ENCODE data around the gene KRT76.

Gene KRT76

DNA sequence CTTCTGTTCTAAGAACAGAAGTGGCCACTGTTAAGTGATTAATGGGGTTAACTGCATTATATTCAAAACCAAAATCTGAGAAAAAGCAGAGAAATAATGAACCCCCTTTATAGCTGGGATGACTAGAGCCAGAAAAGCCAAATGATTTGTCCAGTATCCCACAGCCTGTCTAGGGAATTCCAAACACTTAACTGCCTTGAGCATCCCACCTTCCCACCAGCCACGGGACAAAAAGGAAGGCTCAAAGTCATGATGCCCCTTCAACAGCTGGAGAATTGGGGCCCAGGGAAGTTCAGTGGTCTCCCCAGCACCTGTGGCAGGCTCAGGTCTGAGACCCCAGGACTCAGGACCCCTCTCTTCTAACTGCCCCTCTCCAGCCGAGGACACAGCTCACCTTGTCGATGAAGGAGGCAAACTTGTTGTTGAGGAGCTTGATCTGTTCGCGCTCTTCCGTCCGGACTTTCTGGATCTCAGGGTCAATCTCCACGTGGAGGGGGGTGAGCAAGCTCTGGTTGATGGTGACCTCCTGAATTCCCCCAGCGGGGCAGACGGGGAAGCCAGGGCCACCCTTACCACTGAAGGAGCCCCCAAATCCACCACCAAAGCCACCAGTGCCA is 36.2 kb upstream of the KRT76 start:
- DNase-seq (ENCODE audit: low read depth, low spot score): no peak

- no peak for DNase-seq (ENCODE audit: low read depth, low spot score)
Observed at GRCh38 chr12:52812749-52813148, 35.6 kb upstream of the KRT76 start.

- DNase-seq (ENCODE audit: low read depth, low spot score): no peak
Observed at GRCh38 chr12:52812073-52812400, 34.9 kb upstream of the KRT76 start.

DNA sequence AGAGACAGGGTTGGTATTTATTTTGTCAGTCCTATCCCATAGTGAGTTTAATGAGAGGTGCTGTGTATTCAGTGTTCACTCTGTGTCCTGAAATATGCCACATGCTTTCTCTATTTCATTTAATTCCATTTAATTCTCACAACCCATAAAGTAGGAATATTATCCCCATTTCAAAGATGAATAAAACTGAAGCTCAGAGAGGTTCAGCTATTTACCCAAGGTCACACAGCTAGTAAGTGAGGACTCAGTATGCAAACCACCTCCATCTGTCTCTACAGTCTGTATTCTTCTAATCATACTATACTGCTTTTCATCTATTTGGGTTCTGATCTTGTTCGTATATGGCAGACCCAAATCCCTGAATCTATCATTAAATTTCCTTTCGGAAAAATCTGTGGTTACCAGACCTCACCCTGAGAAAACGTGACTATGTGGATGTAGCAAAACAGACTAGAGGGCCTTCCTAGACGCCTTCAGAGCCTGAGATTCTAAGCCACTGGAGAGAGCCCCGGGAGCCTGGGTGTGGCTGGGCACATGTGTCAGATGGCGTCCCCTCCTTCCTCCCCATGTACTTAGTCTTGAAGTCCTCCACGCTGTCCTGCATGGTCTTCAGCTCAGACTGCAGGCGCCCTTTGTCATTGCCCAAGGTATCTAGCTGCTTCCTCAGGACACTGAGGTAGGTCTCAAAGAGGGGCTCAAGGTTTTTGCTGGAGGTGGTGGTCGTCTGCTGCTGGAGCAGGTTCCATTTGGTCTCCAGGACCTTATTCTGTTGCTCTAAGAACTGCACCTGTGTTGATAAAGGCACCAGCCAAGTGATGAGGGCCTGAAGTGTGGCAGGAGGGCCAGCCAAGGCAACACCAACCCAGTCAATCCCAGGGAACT is 34.3 kb upstream of the KRT76 start:
- DNase-seq (ENCODE audit: low read depth, low spot score): no peak

DNA sequence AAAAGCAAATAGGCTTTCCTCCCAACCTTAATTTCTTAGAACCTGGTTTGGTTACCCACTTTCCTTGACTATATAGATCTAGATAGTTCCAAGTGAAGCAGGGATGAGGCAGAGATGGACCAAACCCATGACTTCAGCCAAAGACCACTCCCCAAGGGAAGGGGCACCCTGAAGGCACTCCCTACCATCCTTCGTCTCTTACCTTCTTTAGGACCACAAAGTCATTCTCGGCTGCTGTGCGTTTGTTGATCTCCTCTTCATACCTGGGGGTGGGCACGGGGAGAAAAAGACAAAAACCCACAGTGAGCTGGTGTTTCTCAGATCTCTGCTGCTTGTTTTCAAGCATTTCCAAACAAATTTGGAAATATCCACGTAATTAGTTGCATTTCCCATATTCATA is 33.4 kb upstream of the KRT76 start:
- no peak for DNase-seq (ENCODE audit: low read depth, low spot score)

- DNase-seq (ENCODE audit: low read depth, low spot score): no peak
Observed at GRCh38 chr12:52809166-52809565, 32.0 kb upstream of the KRT76 start.

- DNase-seq (ENCODE audit: low read depth, low spot score): no peak
Observed at GRCh38 chr12:52808573-52809160, 31.5 kb upstream of the KRT76 start.

- DNase-seq (ENCODE audit: low read depth, low spot score): no peak
Observed at GRCh38 chr12:52807544-52808470, 30.7 kb upstream of the KRT76 start.

GRCh38 chr12:52806821-52807543 is 29.8 kb upstream of the KRT76 start:
- no peak for DNase-seq (ENCODE audit: low read depth, low spot score)

GRCh38 chr12:52806169-52806811 is 29.1 kb upstream of the KRT76 start:
- DNase-seq (ENCODE audit: low read depth, low spot score): no peak

DNA sequence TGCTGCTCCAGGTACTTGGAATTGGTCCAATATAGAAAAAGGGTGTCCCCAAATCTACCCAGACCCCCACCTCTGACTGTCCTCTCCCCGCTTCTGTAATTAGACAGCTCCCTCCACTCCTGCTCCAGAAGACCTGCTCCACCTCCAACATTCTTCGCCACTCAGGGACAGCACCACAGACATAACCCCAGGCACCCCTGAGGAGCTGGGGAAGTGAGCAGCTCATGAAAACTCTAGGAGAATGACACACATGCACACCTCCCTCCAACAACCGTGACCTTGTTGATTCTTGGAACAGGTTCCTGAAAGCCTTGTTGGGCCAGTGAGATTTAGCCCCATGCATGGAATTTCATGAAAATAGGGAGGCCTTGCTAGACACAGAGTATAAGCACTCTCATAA is 28.6 kb upstream of the KRT76 start:
- no peak for DNase-seq (ENCODE audit: low read depth, low spot score)

DNA sequence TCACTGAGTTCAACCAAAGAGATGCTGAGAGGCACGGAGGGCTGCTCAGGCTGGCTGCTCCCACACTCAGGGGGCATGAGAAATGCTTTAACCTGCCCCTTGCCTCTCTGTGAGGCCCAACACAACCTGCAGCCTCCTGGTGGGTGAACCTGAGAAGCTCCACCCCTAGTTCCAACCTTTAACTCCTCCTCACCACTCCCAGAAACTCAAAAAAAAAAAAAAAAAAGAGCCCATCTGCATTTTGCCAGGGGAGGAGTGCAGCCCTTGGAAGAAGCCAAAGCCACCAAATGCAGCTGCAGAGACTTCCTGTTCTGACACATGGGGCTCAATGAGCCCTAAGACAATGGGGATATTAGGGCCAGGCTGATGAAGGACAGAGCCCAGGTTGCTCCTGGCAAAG is 27.9 kb upstream of the KRT76 start:
- DNase-seq (ENCODE audit: low read depth, low spot score): peak; percentile 70

DNA sequence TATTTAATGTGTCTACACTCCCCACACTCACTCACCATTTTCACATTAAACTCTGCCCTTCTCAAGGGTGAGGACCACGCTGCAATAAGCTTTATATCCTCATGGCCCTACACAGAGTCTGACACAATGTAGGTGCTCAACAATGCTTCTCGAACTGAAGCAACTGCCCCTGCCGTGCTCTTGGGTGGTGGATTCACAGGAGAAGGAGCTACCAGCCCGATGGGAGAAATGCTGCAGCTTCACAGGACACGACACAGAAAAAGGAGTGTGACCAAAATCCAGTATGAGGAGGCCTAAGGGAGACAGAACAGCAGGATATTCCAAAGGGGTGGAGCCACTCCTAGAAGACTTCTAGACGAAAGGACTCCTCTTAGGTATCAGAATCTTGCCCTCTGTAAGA is 25.3 kb upstream of the KRT76 start:
- DNase-seq (ENCODE audit: low read depth, low spot score): no peak

DNA sequence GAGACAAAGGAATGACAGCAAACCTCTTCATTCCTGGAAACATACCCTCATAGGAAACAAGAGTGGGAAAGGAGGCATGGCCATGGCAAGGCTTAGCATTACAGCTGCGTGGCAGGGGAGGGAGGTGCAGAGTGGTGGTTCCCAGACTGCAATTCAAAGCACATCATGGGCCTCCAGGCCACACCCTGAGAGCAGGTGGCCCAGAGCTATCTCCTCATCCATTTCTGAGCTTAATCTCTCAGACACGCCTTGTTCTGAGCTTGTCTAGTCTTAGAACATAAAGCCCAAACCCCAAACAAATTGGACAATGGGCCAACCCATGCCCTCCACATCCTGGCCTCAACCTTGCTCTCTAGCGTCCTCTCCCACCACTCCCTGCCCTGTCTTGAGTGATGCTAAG is 24.6 kb upstream of the KRT76 start:
- DNase-seq (ENCODE audit: low read depth, low spot score): no peak

- DNase-seq (ENCODE audit: low read depth, low spot score): no peak
Observed at GRCh38 chr12:52800259-52800917, 23.2 kb upstream of the KRT76 start.

- DNase-seq (ENCODE audit: low read depth, low spot score): no peak
Observed at GRCh38 chr12:52799505-52800211, 22.5 kb upstream of the KRT76 start.

- DNase-seq (ENCODE audit: low read depth, low spot score): no peak
Observed at GRCh38 chr12:52798671-52799504, 21.7 kb upstream of the KRT76 start.

- no peak for DNase-seq (ENCODE audit: low read depth, low spot score)
Observed at GRCh38 chr12:52798003-52798670, 21.0 kb upstream of the KRT76 start.
